SK-N-SH treated with all-trans-retinoic acid at 6 μM for 48 hours (cell line): Measurements from ENCODE around the gene SEMA7A.

Experiments used
- ATAC-seq: fragments of 200-7000 bp; cut with Tn5 transposase; 3 replicates; pipeline ENCODE4 v1.9.1; 2020; ENCODE audit warnings: mild to moderate bottlenecking, moderate library complexity
- ARNTL ChIP-seq: fragments of 450-650 bp; formaldehyde crosslinking; IDR thresholded peaks from 2 replicates; pipeline ENCODE4 v1.5.0; 2020; ENCODE audit warnings: low read depth, mild to moderate bottlenecking, moderate library complexity, borderline replicate concordance
- BACH2 ChIP-seq: fragments of 250-450 bp; sonication (Bioruptor Pico); IDR thresholded peaks from 2 replicates; pipeline ENCODE4 v1.9.0; 2021; ENCODE audit warnings: mild to moderate bottlenecking, borderline replicate concordance
- CSDC2 ChIP-seq: fragments of 250-450 bp; sonication (Bioruptor Pico); IDR thresholded peaks from 2 replicates; pipeline ENCODE4 v1.5.0; 2020; ENCODE audit warnings: mild to moderate bottlenecking, moderate library complexity
- ESRRG ChIP-seq: fragments of 250-450 bp; sonication (Bioruptor Pico); IDR thresholded peaks from 2 replicates; pipeline ENCODE4 v1.6.1; 2021; ENCODE audit warnings: mild to moderate bottlenecking
- GLIS3 ChIP-seq: fragments of 250-450 bp; sonication (Bioruptor Pico); IDR thresholded peaks from 2 replicates; pipeline ENCODE4 v1.5.0; 2020; ENCODE audit warnings: mild to moderate bottlenecking, moderate library complexity
- OSR1 ChIP-seq: fragments of 250-450 bp; sonication (Bioruptor Pico); IDR thresholded peaks from 2 replicates; pipeline ENCODE4 v1.8.0; 2022; ENCODE audit warnings: moderate library complexity, mild to moderate bottlenecking, inconsistent platforms
- PPARA ChIP-seq: fragments of 250-450 bp; sonication (Bioruptor Pico); IDR thresholded peaks from 2 replicates; pipeline ENCODE4 v1.5.0; 2020; ENCODE audit warnings: mild to moderate bottlenecking, borderline replicate concordance
- RARB ChIP-seq: fragments of 250-450 bp; sonication (Bioruptor Pico); IDR thresholded peaks from 2 replicates; pipeline ENCODE4 v1.8.0; 2021; ENCODE audit warnings: mild to moderate bottlenecking, moderate library complexity
- SNAI2 ChIP-seq: fragments of 250-450 bp; sonication (Bioruptor Pico); IDR thresholded peaks from 2 replicates; pipeline ENCODE4 v1.5.0; 2020; ENCODE audit warnings: mild to moderate bottlenecking, moderate library complexity
- TCF4 ChIP-seq: fragments of 250-450 bp; sonication (Bioruptor Pico); IDR thresholded peaks from 2 replicates; pipeline ENCODE4 v1.8.0; 2021; ENCODE audit warnings: mild to moderate bottlenecking, moderate library complexity, borderline replicate concordance
- TOX ChIP-seq: fragments of 250-450 bp; sonication (Bioruptor Pico); IDR thresholded peaks from 2 replicates; pipeline ENCODE4 v1.8.0; 2021; ENCODE audit warnings: mild to moderate bottlenecking, moderate library complexity, borderline replicate concordance
- TSHZ2 ChIP-seq: fragments of 250-450 bp; sonication (Bioruptor Pico); IDR thresholded peaks from 2 replicates; pipeline ENCODE4 v1.5.0; 2020; ENCODE audit warnings: mild to moderate bottlenecking, moderate library complexity
- ZC3H10 ChIP-seq: fragments of 250-450 bp; sonication (Bioruptor Pico); IDR thresholded peaks from 2 replicates; pipeline ENCODE4 v1.5.1; 2021; ENCODE audit warnings: mild to moderate bottlenecking, moderate library complexity
- ZFP3 ChIP-seq: fragments of 250-450 bp; sonication (Bioruptor Pico); IDR thresholded peaks from 2 replicates; pipeline ENCODE4 v1.5.0; 2020; ENCODE audit warnings: mild to moderate bottlenecking, moderate library complexity
- ZFP30 ChIP-seq: fragments of 450-650 bp; formaldehyde crosslinking; IDR thresholded peaks from 2 replicates; pipeline ENCODE4 v1.5.0; 2022; ENCODE audit warnings: mild to moderate bottlenecking, moderate library complexity
- ZNF565 ChIP-seq: fragments of 450-650 bp; formaldehyde crosslinking; conservative IDR thresholded peaks from 2 replicates; pipeline ENCODE4 v1.5.0; 2020; ENCODE audit warnings: low read depth, mild to moderate bottlenecking, moderate library complexity
- ZNF70 ChIP-seq: fragments of 450-650 bp; formaldehyde crosslinking; IDR thresholded peaks from 2 replicates; pipeline ENCODE4 v1.5.0; 2020; ENCODE audit warnings: mild to moderate bottlenecking, moderate library complexity
- ZNF8 ChIP-seq: fragments of 450-650 bp; formaldehyde crosslinking; IDR thresholded peaks from 2 replicates; pipeline ENCODE4 v1.5.0; 2020; ENCODE audit warnings: mild to moderate bottlenecking, moderate library complexity
- TF ChIP-seq, protein P1 (sequence below): fragments of 250-450 bp; sonication (Bioruptor Pico); IDR thresholded peaks from 2 replicates; pipeline ENCODE4 v1.5.1; 2021; ENCODE audit warnings: mild to moderate bottlenecking, moderate library complexity
- TF ChIP-seq, protein P2 (sequence below): fragments of 250-450 bp; sonication (Bioruptor Pico); IDR thresholded peaks from 2 replicates; pipeline ENCODE4 v1.8.0; 2021; ENCODE audit warnings: low read depth, mild to moderate bottlenecking, moderate library complexity, borderline replicate concordance
- TF ChIP-seq, protein P3 (sequence below): fragments of 250-450 bp; sonication (Bioruptor Pico); IDR thresholded peaks from 2 replicates; pipeline ENCODE4 v1.5.1; 2020; ENCODE audit warnings: low read depth, mild to moderate bottlenecking, moderate library complexity
- TF ChIP-seq, protein P4 (sequence below): fragments of 250-450 bp; sonication (Bioruptor Pico); IDR thresholded peaks from 2 replicates; pipeline ENCODE4 v1.8.0; 2020; ENCODE audit warnings: mild to moderate bottlenecking, moderate library complexity, borderline replicate concordance

Gene SEMA7A

DNA sequence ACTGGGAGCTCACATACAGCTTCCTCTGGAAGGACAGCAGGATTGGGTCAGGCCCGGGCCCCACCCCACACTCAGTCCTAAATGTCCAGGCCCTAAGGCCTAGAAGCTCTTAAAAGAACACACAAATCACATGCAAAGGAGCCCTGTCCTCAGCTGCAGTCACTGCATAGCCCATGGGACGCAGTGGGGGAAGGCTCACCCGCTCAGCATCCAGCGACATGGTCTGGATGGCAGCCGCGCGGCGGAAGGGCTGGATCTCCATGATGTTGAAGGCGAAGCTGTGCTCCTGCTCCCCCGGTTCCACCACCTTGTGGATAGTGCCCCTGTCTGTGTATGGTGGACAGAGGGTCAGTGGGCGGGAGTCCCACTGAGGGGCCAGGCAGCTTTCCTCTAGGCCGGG, 22.1 kb downstream of the SEMA7A start:
- no peak for ATAC-seq
- TF ChIP-seq ARNTL (CRISPR knock-in tag) (no peak), CSDC2 (CRISPR knock-in tag) (no peak), GLIS3 (CRISPR knock-in tag) (no peak), ZFP30 (no peak), TCF4 (no peak), TSHZ2 (no peak), RARB (no peak), TOX (CRISPR knock-in tag) (no peak), ZNF70 (CRISPR knock-in tag) (no peak), ZNF8 (CRISPR knock-in tag) (no peak), OSR1 (CRISPR knock-in tag) (no peak), SNAI2 (no peak), ZNF565 (CRISPR knock-in tag) (no peak), ZC3H10 (CRISPR knock-in tag) (no peak), ZFP3 (CRISPR knock-in tag) (no peak), ESRRG (CRISPR knock-in tag) (no peak), PPARA (no peak)
- TF ChIP-seq, protein P1, sequence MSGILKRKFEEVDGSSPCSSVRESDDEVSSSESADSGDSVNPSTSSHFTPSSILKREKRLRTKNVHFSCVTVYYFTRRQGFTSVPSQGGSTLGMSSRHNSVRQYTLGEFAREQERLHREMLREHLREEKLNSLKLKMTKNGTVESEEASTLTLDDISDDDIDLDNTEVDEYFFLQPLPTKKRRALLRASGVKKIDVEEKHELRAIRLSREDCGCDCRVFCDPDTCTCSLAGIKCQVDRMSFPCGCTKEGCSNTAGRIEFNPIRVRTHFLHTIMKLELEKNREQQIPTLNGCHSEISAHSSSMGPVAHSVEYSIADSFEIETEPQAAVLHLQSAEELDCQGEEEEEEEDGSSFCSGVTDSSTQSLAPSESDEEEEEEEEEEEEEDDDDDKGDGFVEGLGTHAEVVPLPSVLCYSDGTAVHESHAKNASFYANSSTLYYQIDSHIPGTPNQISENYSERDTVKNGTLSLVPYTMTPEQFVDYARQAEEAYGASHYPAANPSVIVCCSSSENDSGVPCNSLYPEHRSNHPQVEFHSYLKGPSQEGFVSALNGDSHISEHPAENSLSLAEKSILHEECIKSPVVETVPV (CRISPR knock-in tag), result no peak
- TF ChIP-seq, protein P2, sequence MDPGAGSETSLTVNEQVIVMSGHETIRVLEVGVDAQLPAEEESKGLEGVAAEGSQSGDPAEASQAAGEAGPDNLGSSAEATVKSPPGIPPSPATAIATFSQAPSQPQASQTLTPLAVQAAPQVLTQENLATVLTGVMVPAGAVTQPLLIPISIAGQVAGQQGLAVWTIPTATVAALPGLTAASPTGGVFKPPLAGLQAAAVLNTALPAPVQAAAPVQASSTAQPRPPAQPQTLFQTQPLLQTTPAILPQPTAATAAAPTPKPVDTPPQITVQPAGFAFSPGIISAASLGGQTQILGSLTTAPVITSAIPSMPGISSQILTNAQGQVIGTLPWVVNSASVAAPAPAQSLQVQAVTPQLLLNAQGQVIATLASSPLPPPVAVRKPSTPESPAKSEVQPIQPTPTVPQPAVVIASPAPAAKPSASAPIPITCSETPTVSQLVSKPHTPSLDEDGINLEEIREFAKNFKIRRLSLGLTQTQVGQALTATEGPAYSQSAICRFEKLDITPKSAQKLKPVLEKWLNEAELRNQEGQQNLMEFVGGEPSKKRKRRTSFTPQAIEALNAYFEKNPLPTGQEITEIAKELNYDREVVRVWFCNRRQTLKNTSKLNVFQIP, result no peak
- TF ChIP-seq, protein P3, sequence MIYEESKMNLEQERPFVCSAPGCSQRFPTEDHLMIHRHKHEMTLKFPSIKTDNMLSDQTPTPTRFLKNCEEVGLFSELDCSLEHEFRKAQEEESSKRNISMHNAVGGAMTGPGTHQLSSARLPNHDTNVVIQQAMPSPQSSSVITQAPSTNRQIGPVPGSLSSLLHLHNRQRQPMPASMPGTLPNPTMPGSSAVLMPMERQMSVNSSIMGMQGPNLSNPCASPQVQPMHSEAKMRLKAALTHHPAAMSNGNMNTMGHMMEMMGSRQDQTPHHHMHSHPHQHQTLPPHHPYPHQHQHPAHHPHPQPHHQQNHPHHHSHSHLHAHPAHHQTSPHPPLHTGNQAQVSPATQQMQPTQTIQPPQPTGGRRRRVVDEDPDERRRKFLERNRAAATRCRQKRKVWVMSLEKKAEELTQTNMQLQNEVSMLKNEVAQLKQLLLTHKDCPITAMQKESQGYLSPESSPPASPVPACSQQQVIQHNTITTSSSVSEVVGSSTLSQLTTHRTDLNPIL (CRISPR knock-in tag), result no peak

GRCh38 chr15:74410502-74410901, 23.3 kb downstream of the SEMA7A start:
- TF ChIP-seq, protein P3 (CRISPR knock-in tag), result no peak
- TF ChIP-seq PPARA, result no peak
- no peak for TF ChIP-seq TOX (CRISPR knock-in tag)
- TF ChIP-seq, all 23 proteins: peak for 0

DNA sequence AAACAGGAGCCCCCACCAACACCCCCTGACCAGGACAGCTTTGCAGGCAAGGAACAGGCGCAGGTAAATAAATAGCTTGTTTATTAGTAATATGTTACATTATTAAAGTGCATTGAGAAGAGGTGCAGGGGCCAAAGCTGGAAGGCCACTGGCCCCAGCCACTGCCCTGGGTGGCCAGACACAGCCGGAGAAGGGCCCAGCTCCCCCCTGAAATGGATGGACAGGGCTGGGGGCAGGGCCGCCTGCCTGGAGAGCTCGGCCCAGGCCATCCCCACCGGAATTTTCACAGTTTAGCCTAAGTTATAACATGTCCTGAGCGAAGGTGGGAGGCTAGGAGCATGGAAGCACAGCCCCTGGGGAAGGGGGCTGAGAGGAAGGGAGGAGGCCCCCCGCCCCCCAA, 24.5 kb downstream of the SEMA7A start:
- no peak for ATAC-seq
- TF ChIP-seq TSHZ2 (no peak), ARNTL (CRISPR knock-in tag) (no peak), CSDC2 (CRISPR knock-in tag) (no peak), BACH2 (CRISPR knock-in tag) (no peak), ZFP3 (CRISPR knock-in tag) (no peak), ZC3H10 (CRISPR knock-in tag) (no peak), RARB (no peak), SNAI2 (no peak), TCF4 (no peak), ZNF70 (CRISPR knock-in tag) (no peak), TOX (CRISPR knock-in tag) (no peak), ZNF565 (CRISPR knock-in tag) (no peak), ZFP30 (no peak), PPARA (no peak), OSR1 (CRISPR knock-in tag) (no peak), GLIS3 (CRISPR knock-in tag) (no peak)
- TF ChIP-seq, protein P3 (CRISPR knock-in tag), result no peak
- TF ChIP-seq, protein P4, sequence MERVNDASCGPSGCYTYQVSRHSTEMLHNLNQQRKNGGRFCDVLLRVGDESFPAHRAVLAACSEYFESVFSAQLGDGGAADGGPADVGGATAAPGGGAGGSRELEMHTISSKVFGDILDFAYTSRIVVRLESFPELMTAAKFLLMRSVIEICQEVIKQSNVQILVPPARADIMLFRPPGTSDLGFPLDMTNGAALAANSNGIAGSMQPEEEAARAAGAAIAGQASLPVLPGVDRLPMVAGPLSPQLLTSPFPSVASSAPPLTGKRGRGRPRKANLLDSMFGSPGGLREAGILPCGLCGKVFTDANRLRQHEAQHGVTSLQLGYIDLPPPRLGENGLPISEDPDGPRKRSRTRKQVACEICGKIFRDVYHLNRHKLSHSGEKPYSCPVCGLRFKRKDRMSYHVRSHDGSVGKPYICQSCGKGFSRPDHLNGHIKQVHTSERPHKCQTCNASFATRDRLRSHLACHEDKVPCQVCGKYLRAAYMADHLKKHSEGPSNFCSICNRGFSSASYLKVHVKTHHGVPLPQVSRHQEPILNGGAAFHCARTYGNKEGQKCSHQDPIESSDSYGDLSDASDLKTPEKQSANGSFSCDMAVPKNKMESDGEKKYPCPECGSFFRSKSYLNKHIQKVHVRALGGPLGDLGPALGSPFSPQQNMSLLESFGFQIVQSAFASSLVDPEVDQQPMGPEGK, result no peak

More at GRCh38 chr15:74410502-74410901, 23.3 kb downstream of the SEMA7A start:
- no peak for ATAC-seq
